Thyroid gland (tissue), 4 donors: ENCODE results near the gene OR6C1. TPM values are rescaled to one million over a fixed set of nuclear protein-coding genes. Genes with fewer than 3 reads are reported as not detected.
"Not testable (repeated sequence)": the region's sequence is repeated elsewhere in the genome, so short reads cannot be mapped to it uniquely, and the experiment has no call there.

ENCODE experiments used
- DNase-seq, 2 donors: peaks; one replicate each; pipeline ENCODE4 v3.0.0-alpha.2; 2019
- H3K27ac ChIP-seq, 3 donors: fragments of 200-600 bp; sonication (generic); 1 replicate in 2 of 3; 2 replicates in 1 of 3; pipeline ENCODE4 v1.5.1; 2016 to 2019; ENCODE audit warnings: mild to moderate bottlenecking in 1 of 3, moderate library complexity in 1 of 3
- H3K27me3 ChIP-seq: fragments of 200-600 bp; sonication (generic); one replicate; pipeline ENCODE4 v1.5.1; 2019
- H3K36me3 ChIP-seq, 2 donors: fragments of 200-600 bp; sonication (generic); one replicate each; pipeline ENCODE4 v1.5.1; 2016 to 2019
- H3K4me1 ChIP-seq, 2 donors: fragments of 200-600 bp; sonication (generic); one replicate each; pipeline ENCODE4 v1.5.1; 2017 to 2019
- H3K4me3 ChIP-seq, 3 donors: fragments of 200-600 bp; sonication (generic); replicated peaks in 1 of 3; 1 replicate in 2 of 3; 2 replicates in 1 of 3; pipeline ENCODE4 v1.5.1; 2016; ENCODE audit warnings: mild to moderate bottlenecking in 1 of 3
- H3K9me3 ChIP-seq: fragments of 200-600 bp; sonication (generic); one replicate; pipeline ENCODE4 v1.5.1; 2017
- CTCF ChIP-seq, 6 experiments: fragments of 200-600 bp in 3 of 6; fragments of 450-650 bp in 3 of 6; sonication (generic) in 3 of 6; IDR thresholded peaks; one replicate each; pipeline ENCODE4 v1.5.1; 2016 to 2019; ENCODE audit warnings: antibody characterized with exemption in 6 of 6, mild to moderate bottlenecking in 2 of 6, inconsistent platforms in 1 of 6, moderate library complexity in 1 of 6
- POLR2A ChIP-seq, 2 donors: fragments of 450-650 bp; IDR thresholded peaks; one replicate each; pipeline ENCODE4 v1.6.1; 2017; ENCODE audit warnings: antibody characterized with exemption in 2 of 2, mild to moderate bottlenecking in 2 of 2, moderate library complexity in 1 of 2
- WGBS, 2 donors: methylation state at CpG; one replicate each; pipeline ENCODE4 v1.1.5; 2017; 5-methylcytosine and 5-hydroxymethylcytosine counted together
- intact Hi-C: fragments of 100-400 bp; cut with DNase I; formaldehyde crosslinking; loops from one replicate; pipeline ENCODE4 v1.15.1; 2023
- total RNA-seq, 4 donors: library from RNA; depleted of rRNA; stranded (reverse); fragments of >200 nt; gene quantifications; one replicate each; pipeline ENCODE4 v1.2.3, GENCODE V29; 2016

The OR6C1 gene
- total RNA-seq, 4 donors from 2014 or later: not detected

GRCh38 chr12:55330446-55330845 is 16.3 kb downstream of the OR6C1 start, which contains the start of gene OR6C3:
Gene OR6C3 (plus strand): TSS chr12:55330746. CDS start chr12:55331701, 955 bp downstream.
- 98 to 100% methylated on average over 1 of the region's 1 CpG for WGBS, 2 donors
- intact Hi-C loops: no loop called here
- no peaks in the 10 kb centered on the region for H3K9me3 ChIP-seq
- no peaks in the 10 kb centered on the region for H3K36me3 ChIP-seq
- no peak within 1 kb of the TSS for H3K4me3 ChIP-seq
- H3K27me3 ChIP-seq: no peaks in the 10 kb centered on the region
- H3K27ac ChIP-seq: no peak within 1 kb of the TSS
- TF ChIP-seq CTCF (IDR thresholded peaks at IDR 0.05): no peak
- TF ChIP-seq POLR2A (IDR thresholded peaks at IDR 0.05): no peak
- H3K4me1 ChIP-seq: no peaks in the 10 kb centered on the region
- no peak for DNase-seq

DNA sequence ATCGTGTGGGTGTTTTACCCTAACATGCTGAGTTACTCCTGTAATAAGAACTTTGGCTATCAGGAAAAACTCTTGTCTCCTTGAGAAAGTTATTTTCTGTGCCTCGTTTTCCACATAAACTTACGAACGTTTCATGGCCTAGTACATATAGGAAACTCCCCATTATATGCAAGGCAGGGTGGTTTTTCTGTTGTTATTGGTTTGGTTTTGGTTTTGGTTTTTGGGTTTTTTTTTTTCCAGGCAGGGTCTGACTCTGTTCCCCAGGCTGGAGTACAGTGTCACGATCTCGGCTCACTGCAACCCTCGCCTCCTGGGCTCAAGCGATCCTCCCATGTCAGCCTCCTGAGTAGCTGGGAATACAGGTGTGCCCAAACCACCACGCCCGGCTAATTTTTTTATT is 21.9 kb downstream of the OR6C1 start:
- no peak for TF ChIP-seq POLR2A (IDR thresholded peaks at IDR 0.05)
- no peak for TF ChIP-seq CTCF (IDR thresholded peaks at IDR 0.05)

DNA sequence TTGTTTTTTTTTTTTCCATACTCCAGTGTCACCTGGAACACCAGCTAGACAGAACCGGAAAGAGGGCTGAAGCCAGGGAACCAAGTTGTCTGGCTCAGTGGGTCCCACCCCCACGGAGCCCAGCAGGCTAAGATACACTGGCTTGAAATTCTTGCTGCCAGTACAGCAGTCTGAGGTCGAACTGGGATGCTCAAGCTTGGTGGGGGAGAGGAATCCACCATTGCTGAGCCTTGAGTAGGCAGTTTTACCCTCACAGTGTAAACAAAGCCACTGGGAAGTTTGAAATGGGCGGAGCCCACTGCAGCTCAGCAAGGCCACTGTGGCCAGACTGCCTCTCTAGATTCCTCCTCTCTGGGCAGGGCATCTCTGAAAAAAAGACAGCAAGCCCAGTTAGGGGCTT is 41.2 kb downstream of the OR6C1 start:
- H3K4me3 ChIP-seq, intact Hi-C loops, H3K36me3 ChIP-seq, H3K4me1 ChIP-seq, DNase-seq, H3K27me3 ChIP-seq, H3K9me3 ChIP-seq, H3K27ac ChIP-seq: not testable (repeated sequence)
- WGBS, 2 donors: 44 to 60% methylated on average over 4 of the region's 4 CpGs

More for the DNA sequence above, 21.9 kb downstream of the OR6C1 start:
- intact Hi-C loops: no loop called here
- H3K27ac ChIP-seq: no peak overlapping the region
- no peak for DNase-seq
- H3K4me1 ChIP-seq: no peaks in the 10 kb centered on the region
- no peaks in the 10 kb centered on the region for H3K27me3 ChIP-seq
- H3K9me3 ChIP-seq: no peaks in the 10 kb centered on the region
- 89 to 91% methylated on average over 10 of the region's 10 CpGs for whole genome bisulfite sequencing, 2 donors
- H3K4me3 ChIP-seq: no peak overlapping the region
- no peaks in the 10 kb centered on the region for H3K36me3 ChIP-seq

DNA sequence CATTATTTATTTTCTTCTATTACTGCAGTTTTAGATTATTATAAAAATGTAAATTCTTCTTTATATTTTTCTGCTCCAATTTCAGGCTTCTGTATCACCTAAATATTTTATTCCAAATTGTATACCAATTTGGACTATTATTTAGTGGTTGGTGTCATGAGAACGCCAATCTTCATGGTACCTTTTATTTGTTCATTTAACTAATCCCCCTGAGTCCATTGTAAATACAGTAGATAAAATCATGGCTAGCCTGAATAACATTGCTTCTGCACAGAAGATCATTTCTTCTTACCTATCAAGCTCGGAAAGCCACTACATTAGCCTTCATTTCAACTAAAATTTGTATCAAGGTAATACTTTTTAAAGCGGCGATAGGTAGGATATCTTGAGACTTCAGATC is 48.5 kb downstream of the OR6C1 start, which contains the start of gene OR6C75:
OR6C75 (plus strand) TSS at position 301 of the 400 bp plus-strand sequence. CDS start 2,136 bp downstream, outside the sequence.
- WGBS, 2 donors: 84 to 91% methylated on average over 4 of the region's 4 CpGs
- DNase-seq: no peak
- no peaks in the 10 kb centered on the region for H3K36me3 ChIP-seq
- no peaks in the 10 kb centered on the region for H3K27me3 ChIP-seq
- no peaks in the 10 kb centered on the region for H3K9me3 ChIP-seq
- no peak for TF ChIP-seq POLR2A (IDR thresholded peaks at IDR 0.05)
- TF ChIP-seq CTCF (IDR thresholded peaks at IDR 0.05): no peak
- no peak within 1 kb of the TSS for H3K4me3 ChIP-seq
- H3K27ac ChIP-seq: no peak within 1 kb of the TSS
- intact Hi-C loops: no loop called here
- no peaks in the 10 kb centered on the region for H3K4me1 ChIP-seq

DNA sequence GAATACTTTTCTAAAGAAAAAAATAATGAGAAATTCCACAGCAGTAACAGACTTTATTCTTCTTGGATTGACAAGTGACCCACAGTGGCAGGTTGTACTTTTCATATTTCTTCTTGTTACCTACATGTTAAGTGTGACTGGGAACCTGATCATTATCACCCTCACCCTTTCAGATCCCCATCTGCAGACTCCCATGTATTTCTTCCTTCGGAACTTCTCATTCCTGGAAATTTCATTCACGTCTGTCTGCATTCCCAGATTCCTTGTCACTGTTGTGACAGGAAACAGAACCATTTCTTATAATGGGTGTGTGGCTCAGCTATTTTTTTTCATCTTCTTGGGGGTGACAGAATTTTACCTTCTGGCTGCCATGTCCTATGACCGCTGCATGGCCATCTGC is 50.9 kb downstream of the OR6C1 start:
- no peak overlapping the region for H3K4me3 ChIP-seq
- 66 to 76% methylated on average over 3 of the region's 3 CpGs for WGBS, 2 donors
- H3K9me3 ChIP-seq: no peaks in the 10 kb centered on the region
- no peaks in the 10 kb centered on the region for H3K4me1 ChIP-seq
- DNase-seq: no peak
- H3K27ac ChIP-seq: no peak overlapping the region
- H3K36me3 ChIP-seq: no peaks in the 10 kb centered on the region
- TF ChIP-seq CTCF (IDR thresholded peaks at IDR 0.05) (no peak), POLR2A (IDR thresholded peaks at IDR 0.05) (no peak)
- intact Hi-C loops: no loop called here
- H3K27me3 ChIP-seq: no peaks in the 10 kb centered on the region

Other genes with a start within 250 kb of the OR6C1 start
- not detected for gene OR9K2, start 187.9 kb upstream of the OR6C1 start, total RNA-seq
- not detected for gene OR10A7, start 93.3 kb upstream of the OR6C1 start, total RNA-seq
- not detected for gene OR6C74, start 69.7 kb upstream of the OR6C1 start, total RNA-seq
- not detected for gene OR6C6, start 17.8 kb upstream of the OR6C1 start, total RNA-seq
- gene OR6C3, start 16.4 kb downstream of the OR6C1 start, total RNA-seq: not detected
- gene OR6C75, start 48.6 kb downstream of the OR6C1 start, total RNA-seq: not detected
- not detected for gene OR6C65, start 86.2 kb downstream of the OR6C1 start, total RNA-seq
- gene OR6C76, start 111.9 kb downstream of the OR6C1 start, total RNA-seq: not detected
- not detected for gene OR6C2, start 129.7 kb downstream of the OR6C1 start, total RNA-seq
- not detected for gene OR6C70, start 155.8 kb downstream of the OR6C1 start, total RNA-seq
- not detected for gene OR6C68, start 178.0 kb downstream of the OR6C1 start, total RNA-seq
- gene OR6C4, start 235.3 kb downstream of the OR6C1 start, total RNA-seq: not detected